Measurements from ENCODE around the gene ALPK3. TPM values are rescaled to one million over a fixed set of nuclear protein-coding genes. Genes with fewer than 3 reads are reported as not detected.

The ALPK3 gene
- total RNA-seq, 2 experiments from 2014 or later, result 0.05 TPM

- H3K4me3 Mint-ChIP-seq, result no peak overlapping the region
- CTCF ChIA-PET, result no interaction called here
- peaks cover 5% of the 10 kb centered on the region for H3K27me3 Mint-ChIP-seq
- DNase-seq (no peak), ATAC-seq (no peak)
- POLR2A ChIA-PET, result no interaction called here
- peaks cover 4% of the 10 kb centered on the region for H3K9me3 Mint-ChIP-seq (ENCODE audit: low read depth)
- H3K27ac Mint-ChIP-seq, result no peak overlapping the region
- intact Hi-C loops (cut with DNase I, micrococcal nuclease), result no loop called here
- H3K4me1 Mint-ChIP-seq, result no peaks in the 10 kb centered on the region
- no peaks in the 10 kb centered on the region for H3K36me3 Mint-ChIP-seq (ENCODE audit: low read depth)
Measured at GRCh38 chr15:84901540-84901939, 84.4 kb downstream of the ALPK3 start.

- POLR2A ChIA-PET, result no interaction called here
- ATAC-seq, result no peak
- H3K27me3 Mint-ChIP-seq, result no peaks in the 10 kb centered on the region
Measured at GRCh38 chr15:84903751-84904150, 86.6 kb downstream of the ALPK3 start.

GRCh38 chr15:84904419-84904818 lies 87.3 kb downstream of the ALPK3 start:
- ATAC-seq (no peak), DNase-seq (no peak)
- H3K4me3 Mint-ChIP-seq, result no peak overlapping the region
- no peaks in the 10 kb centered on the region for H3K36me3 Mint-ChIP-seq (ENCODE audit: low read depth)
- ChIA-PET CTCF (interaction anchor here (0.5 to 0.8 kb wide), 2 partner anchors 124 to 213 kb away, joined by 4 to 6 read pairs; no protein-coding TSS in a partner anchor), POLR2A (no interaction called here)
- H3K4me1 Mint-ChIP-seq, result no peaks in the 10 kb centered on the region
- no peak overlapping the region for H3K27ac Mint-ChIP-seq
- intact Hi-C loops (cut with DNase I, micrococcal nuclease), result no loop called here
- no peaks in the 10 kb centered on the region for H3K27me3 Mint-ChIP-seq
- H3K9me3 Mint-ChIP-seq (ENCODE audit: low read depth), result peaks cover 4% of the 10 kb centered on the region

More at GRCh38 chr15:84903751-84904150, 86.6 kb downstream of the ALPK3 start:
- peaks cover 4% of the 10 kb centered on the region for H3K9me3 Mint-ChIP-seq (ENCODE audit: low read depth)
- no peak overlapping the region for H3K27ac Mint-ChIP-seq
- H3K4me3 Mint-ChIP-seq, result no peak overlapping the region
- DNase-seq, result no peak
- intact Hi-C loops (cut with DNase I, micrococcal nuclease), result no loop called here
- CTCF ChIA-PET, result interaction anchor here (0.6 kb wide), 1 partner anchor 568 kb away, joined by 3 read pairs; no protein-coding TSS in a partner anchor
- no peaks in the 10 kb centered on the region for H3K36me3 Mint-ChIP-seq (ENCODE audit: low read depth)
- no peaks in the 10 kb centered on the region for H3K4me1 Mint-ChIP-seq

GRCh38 chr15:84905016-84905916 lies 88.1 kb downstream of the ALPK3 start:
- ChIA-PET POLR2A (no interaction called here), CTCF (interaction anchor here (0.8 kb wide), 1 partner anchor 125 kb away, joined by 4 read pairs; no protein-coding TSS in a partner anchor)
- H3K9me3 Mint-ChIP-seq (ENCODE audit: low read depth), result peaks cover 4% of the 10 kb centered on the region
- no peak overlapping the region for H3K4me3 Mint-ChIP-seq
- H3K4me1 Mint-ChIP-seq, result no peaks in the 10 kb centered on the region
- no peak for DNase-seq
- intact Hi-C loops (cut with DNase I, micrococcal nuclease), result no loop called here
- H3K36me3 Mint-ChIP-seq (ENCODE audit: low read depth), result no peaks in the 10 kb centered on the region
- H3K27me3 Mint-ChIP-seq, result no peaks in the 10 kb centered on the region
- H3K27ac Mint-ChIP-seq, result no peak overlapping the region
- no peak for ATAC-seq

- Mint-ChIP-seq H3K9me3 (ENCODE audit: low read depth) (no peaks in the 10 kb centered on the region), H3K4me1 (no peaks in the 10 kb centered on the region), H3K4me3 (no peak overlapping the region), H3K27ac (no peak overlapping the region), H3K36me3 (ENCODE audit: low read depth) (no peaks in the 10 kb centered on the region), H3K27me3 (no peaks in the 10 kb centered on the region)
- DNase-seq (no peak), ATAC-seq (no peak)
- CTCF ChIA-PET, result no interaction called here
- POLR2A ChIA-PET, result no interaction called here
- intact Hi-C loops (cut with DNase I, micrococcal nuclease), result no loop called here
Measured at GRCh38 chr15:84907731-84908130, 90.6 kb downstream of the ALPK3 start.

- DNase-seq, result no peak
- Mint-ChIP-seq H3K36me3 (ENCODE audit: low read depth) (no peaks in the 10 kb centered on the region), H3K27ac (no peak overlapping the region), H3K9me3 (ENCODE audit: low read depth) (no peaks in the 10 kb centered on the region), H3K4me1 (no peaks in the 10 kb centered on the region), H3K4me3 (no peak overlapping the region), H3K27me3 (no peaks in the 10 kb centered on the region)
- POLR2A ChIA-PET, result no interaction called here
- intact Hi-C loops (cut with DNase I, micrococcal nuclease), result no loop called here
- no peak for ATAC-seq
- CTCF ChIA-PET, result interaction anchor here (0.7 to 1.1 kb wide), 2 partner anchors 23 to 42 kb away, joined by 3 read pairs; no protein-coding TSS in a partner anchor
Measured at GRCh38 chr15:84908564-84908963, 91.4 kb downstream of the ALPK3 start.

GRCh38 chr15:84909029-84909428 lies 91.9 kb downstream of the ALPK3 start:
- Mint-ChIP-seq H3K4me1 (no peaks in the 10 kb centered on the region), H3K4me3 (no peak overlapping the region), H3K27ac (no peak overlapping the region), H3K36me3 (ENCODE audit: low read depth) (no peaks in the 10 kb centered on the region), H3K27me3 (no peaks in the 10 kb centered on the region), H3K9me3 (ENCODE audit: low read depth) (no peaks in the 10 kb centered on the region)
- CTCF ChIA-PET, result interaction anchor here (1.1 kb wide), 1 partner anchor 23 kb away, joined by 3 read pairs; no protein-coding TSS in a partner anchor
- intact Hi-C loops (cut with DNase I, micrococcal nuclease), result no loop called here
- no peak for DNase-seq
- no peak for ATAC-seq
- POLR2A ChIA-PET, result no interaction called here

GRCh38 chr15:84909782-84910181 lies 92.6 kb downstream of the ALPK3 start:
- H3K4me1 Mint-ChIP-seq, result peaks cover 2% of the 10 kb centered on the region
- H3K36me3 Mint-ChIP-seq (ENCODE audit: low read depth), result peaks cover under 1% of the 10 kb centered on the region
- ATAC-seq (no peak), DNase-seq (no peak)
- intact Hi-C loops (cut with DNase I, micrococcal nuclease), result loop anchor here in 1 of 2 experiments (5.0 kb wide), 1 partner anchor 57 kb away; no protein-coding TSS in a partner anchor
- H3K27me3 Mint-ChIP-seq, result peaks cover under 1% of the 10 kb centered on the region
- H3K27ac Mint-ChIP-seq, result no peak overlapping the region
- no peaks in the 10 kb centered on the region for H3K9me3 Mint-ChIP-seq (ENCODE audit: low read depth)
- POLR2A ChIA-PET, result no interaction called here
- CTCF ChIA-PET, result interaction anchor here (0.7 to 1.6 kb wide), 2 partner anchors 11 to 18 kb away, joined by 3 to 4 read pairs; no protein-coding TSS in a partner anchor
- H3K4me3 Mint-ChIP-seq, result no peak overlapping the region

GRCh38 chr15:84910928-84911623 lies 93.9 kb downstream of the ALPK3 start:
- ChIA-PET CTCF (interaction anchor here (0.9 to 1.6 kb wide), 2 partner anchors 17 to 28 kb away, joined by 3 read pairs; no protein-coding TSS in a partner anchor), POLR2A (no interaction called here)
- DNase-seq (no peak), ATAC-seq (no peak)
- no peaks in the 10 kb centered on the region for H3K9me3 Mint-ChIP-seq (ENCODE audit: low read depth)
- H3K36me3 Mint-ChIP-seq (ENCODE audit: low read depth), result peaks cover 2% of the 10 kb centered on the region
- intact Hi-C loops (cut with DNase I, micrococcal nuclease), result loop anchor here in 1 of 2 experiments (5.0 kb wide), 1 partner anchor 59 kb away; no protein-coding TSS in a partner anchor
- H3K4me3 Mint-ChIP-seq, result no peak overlapping the region
- H3K27ac Mint-ChIP-seq, result no peak overlapping the region
- H3K4me1 Mint-ChIP-seq, result peaks cover 11% of the 10 kb centered on the region
- peaks cover 2% of the 10 kb centered on the region for H3K27me3 Mint-ChIP-seq

- H3K27ac Mint-ChIP-seq, result no peak overlapping the region
- POLR2A ChIA-PET, result no interaction called here
- intact Hi-C loops (cut with DNase I, micrococcal nuclease), result loop anchor here in 1 of 2 experiments (5.0 kb wide), 1 partner anchor 60 kb away; no protein-coding TSS in a partner anchor
- peaks cover 11% of the 10 kb centered on the region for H3K4me1 Mint-ChIP-seq
- DNase-seq (no peak), ATAC-seq (no peak)
- peaks cover 2% of the 10 kb centered on the region for H3K27me3 Mint-ChIP-seq
- peaks cover 2% of the 10 kb centered on the region for H3K36me3 Mint-ChIP-seq (ENCODE audit: low read depth)
- H3K9me3 Mint-ChIP-seq (ENCODE audit: low read depth), result no peaks in the 10 kb centered on the region
- CTCF ChIA-PET, result interaction anchor here (0.5 to 0.6 kb wide), 2 partner anchors 13 to 277 kb away, joined by 3 read pairs; no protein-coding TSS in a partner anchor
- H3K4me3 Mint-ChIP-seq, result no peak overlapping the region
Measured at GRCh38 chr15:84911879-84912660, 94.9 kb downstream of the ALPK3 start.

GRCh38 chr15:84913360-84913723 lies 96.2 kb downstream of the ALPK3 start:
- ChIA-PET CTCF (interaction anchor here (0.6 to 1.1 kb wide), 2 partner anchors 31 to 34 kb away, joined by 3 read pairs; no protein-coding TSS in a partner anchor), POLR2A (no interaction called here)
- H3K27ac Mint-ChIP-seq, result no peak overlapping the region
- H3K27me3 Mint-ChIP-seq, result peaks cover 2% of the 10 kb centered on the region
- H3K4me1 Mint-ChIP-seq, result peaks cover 11% of the 10 kb centered on the region
- H3K4me3 Mint-ChIP-seq, result no peak overlapping the region
- DNase-seq (no peak), ATAC-seq (no peak)
- intact Hi-C loops (cut with DNase I, micrococcal nuclease), result loop anchor here in 1 of 2 experiments (5.0 kb wide), 1 partner anchor 61 kb away; no protein-coding TSS in a partner anchor
- peaks cover 2% of the 10 kb centered on the region for H3K36me3 Mint-ChIP-seq (ENCODE audit: low read depth)
- H3K9me3 Mint-ChIP-seq (ENCODE audit: low read depth), result no peaks in the 10 kb centered on the region
